Endothelial cell of umbilical vein (primary cell): ENCODE measurements around the gene EHD1. TPM values are rescaled to one million over a fixed set of nuclear protein-coding genes. Genes with fewer than 3 reads are reported as not detected.

ENCODE experiments used
- BruUV-seq: library from RNA; stranded (reverse); fragments of 400-500 nt; replicated peaks from 2 replicates; lab custom pipeline; 2021; lab: Mats Ljungman, UMichigan
- CTCF ChIA-PET: fragments of 300-600, 350-600 bp; sonication (Branson Sonifier 250); formaldehyde crosslinking; loops from one replicate; lab custom pipeline; 2021; ENCODE audit warnings: antibody characterized with exemption, inconsistent platforms; lab: Charles Lee
- POLR2A ChIA-PET: fragments of 300-600, 350-600 bp; sonication (Branson Sonifier 250); formaldehyde crosslinking; loops from one replicate; lab custom pipeline; 2021; ENCODE audit warnings: antibody characterized with exemption, inconsistent platforms; lab: Charles Lee
- DNase-seq: peaks from one replicate; pipeline ENCODE4 v3.0.0-alpha.2; 2011; ENCODE audit warnings: low read depth, low spot score
- FAIRE-seq: peaks from 2 replicates; lab custom pipeline; 2011; peaks lifted over from hg19 to GRCh38; lab: Jason Lieb, UNC
- H2AFZ ChIP-seq: 2 replicates; pipeline ENCODE4 v1.6.0; 2012; ENCODE audit warnings: low read depth, low read length, control low read depth, inconsistent platforms
- H3K27ac ChIP-seq: 2 replicates; pipeline ENCODE4 v1.5.1; 2011; ENCODE audit warnings: low read depth, mild to moderate bottlenecking, control low read depth, low read length, moderate library complexity; ENCODE audit not compliant: insufficient read depth
- H3K27me3 ChIP-seq, 2 experiments: 2 replicates each; pipeline versions ENCODE4 v1.6.0 to v1.6.1; 2011; ENCODE audit warnings: low read length in 2 of 2, mixed read lengths in 1 of 2; ENCODE audit not compliant: control insufficient read depth in 2 of 2, insufficient read depth in 2 of 2
- H3K36me3 ChIP-seq, 2 experiments: 2 replicates in 1 of 2; 3 replicates in 1 of 2; pipeline ENCODE4 v1.5.1; 2011; ENCODE audit warnings: low read length in 2 of 2, mild to moderate bottlenecking in 1 of 2, moderate library complexity in 1 of 2; ENCODE audit not compliant: control insufficient read depth in 2 of 2, insufficient read depth in 2 of 2; ENCODE audit errors: extremely low read depth in 1 of 2
- H3K4me1 ChIP-seq: 3 replicates; pipeline ENCODE4 v1.5.1; 2011; ENCODE audit warnings: mild to moderate bottlenecking, low read length; ENCODE audit not compliant: control insufficient read depth, insufficient read depth; ENCODE audit errors: extremely low read depth
- H3K4me2 ChIP-seq: 2 replicates; pipeline ENCODE4 v1.6.1; 2011; ENCODE audit warnings: low read length, control low read depth, mixed read lengths; ENCODE audit not compliant: insufficient read depth
- H3K4me3 ChIP-seq, 3 experiments: fragments of 200-600 bp in 1 of 3; sonication (generic), shearing (Covaris generic) in 1 of 3; replicated peaks in 1 of 3; 2 replicates each; pipeline ENCODE4 v1.5.1; 2011 to 2016; ENCODE audit warnings: control low read depth in 3 of 3, low read length in 3 of 3, mild to moderate bottlenecking in 2 of 3, inconsistent platforms in 1 of 3, low read depth in 1 of 3, moderate library complexity in 1 of 3; ENCODE audit not compliant: insufficient read depth in 1 of 3
- H3K79me2 ChIP-seq: 2 replicates; pipeline ENCODE4 v1.6.0; 2012; ENCODE audit warnings: low read length, inconsistent platforms; ENCODE audit not compliant: control insufficient read depth, insufficient read depth
- H3K9ac ChIP-seq: replicated peaks from 2 replicates; pipeline ENCODE3; 2011; ENCODE audit warnings: low read length, control low read depth; ENCODE audit not compliant: insufficient read depth; ENCODE audit errors: extremely low read depth
- H3K9me1 ChIP-seq: replicated peaks from 3 replicates; pipeline ENCODE4 v1.6.0; 2011; ENCODE audit warnings: mild to moderate bottlenecking, low read length; ENCODE audit not compliant: control insufficient read depth, insufficient read depth; ENCODE audit errors: extremely low read depth
- H3K9me3 ChIP-seq: replicated peaks from 2 replicates; pipeline ENCODE4 v1.5.1; 2012; ENCODE audit warnings: low read length, inconsistent platforms; ENCODE audit not compliant: control insufficient read depth, insufficient read depth
- H4K20me1 ChIP-seq: replicated peaks from 2 replicates; pipeline ENCODE3; 2011; ENCODE audit warnings: mild to moderate bottlenecking, low read length; ENCODE audit not compliant: control insufficient read depth, insufficient read depth; ENCODE audit errors: extremely low read depth
- CTCF ChIP-seq, 2 donors: IDR thresholded peaks; 1 replicate in 1 of 2; 2 replicates in 1 of 2; pipeline ENCODE4 v1.5.1; 2011; ENCODE audit warnings: low read length in 2 of 2, mild to moderate bottlenecking in 2 of 2, moderate library complexity in 2 of 2, control low read depth in 1 of 2, inconsistent platforms in 1 of 2, low read depth in 1 of 2; ENCODE audit not compliant: insufficient read depth in 1 of 2; ENCODE audit errors: extremely low read depth in 1 of 2
- EZH2 ChIP-seq: IDR thresholded peaks from 2 replicates; pipeline ENCODE4 v1.6.1; 2012; ENCODE audit warnings: borderline replicate concordance, low read depth, mild to moderate bottlenecking, moderate library complexity, low read length, inconsistent platforms; ENCODE audit not compliant: severe bottlenecking
- FOS ChIP-seq: IDR thresholded peaks from 2 replicates; pipeline ENCODE4 v1.6.1; 2011; ENCODE audit warnings: mild to moderate bottlenecking, low read length, moderate library complexity, borderline replicate concordance; ENCODE audit not compliant: insufficient read depth
- GATA2 ChIP-seq: IDR thresholded peaks from 2 replicates; pipeline ENCODE4 v1.7.0; 2011; ENCODE audit warnings: low read depth, mild to moderate bottlenecking, moderate library complexity, mixed read lengths, low read length; ENCODE audit not compliant: insufficient read length, insufficient read depth
- JUN ChIP-seq: IDR thresholded peaks from 2 replicates; pipeline ENCODE4 v1.6.1; 2011; ENCODE audit warnings: borderline replicate concordance, low read depth; ENCODE audit not compliant: insufficient read length, insufficient read depth
- MAX ChIP-seq: IDR thresholded peaks from 2 replicates; pipeline ENCODE4 v1.6.1; 2011; ENCODE audit not compliant: insufficient read depth, insufficient read length
- MYC ChIP-seq: IDR thresholded peaks from one replicate; pipeline ENCODE4 v1.6.1; 2011; ENCODE audit warnings: mild to moderate bottlenecking, low read depth, low read length
- POLR2A ChIP-seq: IDR thresholded peaks from 2 replicates; pipeline ENCODE4 v1.6.1; 2012; ENCODE audit warnings: low read depth, mild to moderate bottlenecking, control low read depth, low read length
- POLR2AphosphoS5 ChIP-seq: IDR thresholded peaks from 2 replicates; pipeline ENCODE4 v1.6.1; 2012; ENCODE audit warnings: low read depth, mild to moderate bottlenecking, control low read depth, low read length, moderate library complexity; ENCODE audit not compliant: insufficient read depth
- dilution Hi-C: fragments of 300-500 bp; cut with MboI; formaldehyde crosslinking; loops from one replicate; pipeline ENCODE4 v1.15.0; 2019; ENCODE audit warnings: low sequenced_read_pairs; ENCODE audit not compliant: extremely low pct_ligation_motif_present
- intact Hi-C: fragments of 100-400 bp; cut with micrococcal nuclease; formaldehyde crosslinking; loops from one replicate; pipeline ENCODE4 v1.10.0; 2022
- polyA plus RNA-seq, 4 experiments: library from polyadenylated mRNA; depleted of rRNA in 3 of 4; stranded (reverse) in 3 of 4; unstranded in 1 of 4; fragments of >200 nt; gene quantifications; 2 replicates each; pipeline versions ENCODE4 v1.2.1 to v1.2.3, GENCODE V29; 2011 to 2012; ENCODE audit warnings: missing spikeins in 1 of 4
- total RNA-seq: library from RNA; stranded (reverse); gene quantifications from 2 replicates; pipeline ENCODE4 v1.2.3, GENCODE V29; 2021

EHD1 gene
- total and polyA plus RNA-seq, 2 donors (not counting 3 experiments of a cell fraction or from before 2014, with no cell fraction given), result 109 to 136 TPM

- intact Hi-C loops, result no loop called here
- H3K9ac ChIP-seq, result no peak overlapping the region
- dilution Hi-C loops, result no loop called here
- H3K9me1 ChIP-seq, result no peaks in the 10 kb centered on the region
- TF ChIP-seq GATA2, result no peak
- TF ChIP-seq JUN, result no peak
- no peak for TF ChIP-seq EZH2
- TF ChIP-seq MYC, result no peak
- TF ChIP-seq CTCF (IDR thresholded peaks at IDR 0.05; ENCODE audit: extremely low read depth in 1 of 2, insufficient read depth in 1 of 2, low read depth in 1 of 2, low read length in 2 of 2), result no peak
- no peak for TF ChIP-seq POLR2A
- no peak for TF ChIP-seq POLR2AphosphoS5
- TF ChIP-seq MAX, result no peak
- no peak for TF ChIP-seq FOS
- no peak overlapping the region for H3K27ac ChIP-seq
- BruUV-seq, result no TSS peak
- ChIA-PET POLR2A (no interaction called here), CTCF (no interaction called here)
- H3K4me3 ChIP-seq, result no peak overlapping the region
- DNase-seq, result no peak
- H4K20me1 ChIP-seq, result no peaks in the 10 kb centered on the region
- FAIRE-seq, result no peak
- no peak overlapping the region for H2AFZ ChIP-seq
- peaks cover 0 to 53% of the 10 kb centered on the region in 2 experiments for H3K36me3 ChIP-seq
- H3K27me3 ChIP-seq, result no peaks in the 10 kb centered on the region
- no peak overlapping the region for H3K4me2 ChIP-seq
- H3K79me2 ChIP-seq, result no peaks in the 10 kb centered on the region
- no peaks in the 10 kb centered on the region for H3K4me1 ChIP-seq
- H3K9me3 ChIP-seq, result no peaks in the 10 kb centered on the region
Measured at GRCh38 chr11:64902102-64902900, 23.9 kb upstream of the EHD1 start.
